Measurements from ENCODE around the gene NEU3.
A peak's percentile ranks its signal among the peaks of the same experiment; 100 is the strongest.
"Not testable (repeated sequence)": the region's sequence is repeated elsewhere in the genome, so short reads cannot be mapped to it uniquely, and the experiment has no call there.

NEU3 gene

DNA sequence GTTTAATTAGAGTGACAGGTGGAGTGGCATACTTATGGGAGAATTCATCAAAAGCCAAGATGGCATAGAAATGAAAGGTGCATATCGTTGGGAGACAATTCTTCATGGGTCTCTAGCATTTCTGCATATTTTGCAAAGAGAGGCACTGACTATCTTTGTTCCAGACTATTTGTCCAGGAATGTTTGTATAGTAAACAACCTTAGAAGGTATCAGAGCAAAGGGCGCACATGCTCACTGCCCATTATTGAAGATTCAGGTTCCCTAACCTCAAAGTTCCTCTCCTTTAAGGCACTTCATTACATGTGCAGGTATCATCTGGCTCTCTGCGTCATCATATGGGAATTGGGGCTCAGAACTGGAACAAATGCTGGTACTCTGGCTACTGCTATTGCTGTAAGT is 4.7 kb upstream of the NEU3 start:
- no peak for DNase-seq (ENCODE audit: low read depth, low spot score)

DNA sequence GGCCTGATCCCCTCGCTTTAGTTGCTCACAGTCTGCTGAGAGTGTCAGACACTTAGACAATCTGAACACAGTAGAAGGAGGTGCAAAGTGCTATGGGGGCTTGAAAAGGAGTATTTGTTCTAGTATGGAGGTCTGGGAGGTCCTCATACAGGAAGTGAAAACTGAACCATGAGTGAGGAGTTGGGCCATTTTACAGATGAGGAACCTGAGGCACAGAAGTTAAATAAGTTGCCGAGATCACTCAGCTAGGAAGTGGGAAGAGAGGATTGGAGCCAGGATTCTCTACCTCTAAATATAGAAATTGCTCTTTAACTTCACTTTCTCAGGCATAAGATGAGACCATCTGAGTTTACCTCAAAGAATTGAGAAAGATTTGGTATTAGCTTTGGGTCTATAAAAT is 4.0 kb upstream of the NEU3 start:
- no peak for DNase-seq (ENCODE audit: low read depth, low spot score)

DNA sequence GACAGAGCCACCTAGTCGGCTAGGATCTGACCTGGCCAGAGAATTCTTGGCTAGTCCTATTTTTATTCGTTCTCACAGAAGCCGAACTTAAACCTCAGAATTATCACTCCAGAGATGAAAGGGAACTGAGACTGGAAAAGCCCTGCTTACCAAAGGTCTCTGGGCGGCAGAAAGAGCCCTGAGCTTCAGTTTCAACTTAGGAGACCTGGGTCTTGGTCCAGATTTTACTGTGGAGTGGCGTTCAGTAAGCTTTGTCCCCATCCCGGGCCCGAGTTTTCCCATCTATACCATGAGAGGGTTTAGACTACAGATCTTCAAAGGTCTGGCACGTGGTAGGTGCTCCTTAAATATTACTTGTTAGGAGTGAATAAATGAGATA is 516 bp downstream of the NEU3 start:
- DNase-seq (ENCODE audit: low read depth, low spot score) = no peak

DNA sequence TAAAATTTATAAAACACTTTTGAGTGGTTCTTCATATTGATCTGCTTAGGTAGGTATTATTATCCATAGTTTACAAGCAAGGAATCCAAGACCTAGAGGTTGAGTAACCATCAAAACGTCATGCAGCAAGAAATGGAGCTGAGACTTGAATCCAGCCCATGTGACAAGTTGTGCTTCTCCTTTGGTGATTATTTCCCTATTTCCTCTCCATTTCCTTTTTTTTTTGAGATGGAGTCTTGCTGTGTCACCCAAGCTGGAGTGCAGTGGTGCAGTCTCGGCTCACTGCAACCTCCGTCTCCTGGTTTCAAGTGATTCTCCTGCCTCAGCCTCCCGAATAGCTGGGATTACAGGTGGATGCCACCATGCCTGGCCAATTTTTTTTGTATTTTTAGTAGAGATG is 1.4 kb downstream of the NEU3 start:
- DNase-seq (ENCODE audit: low read depth, low spot score) = not testable (repeated sequence)

DNA sequence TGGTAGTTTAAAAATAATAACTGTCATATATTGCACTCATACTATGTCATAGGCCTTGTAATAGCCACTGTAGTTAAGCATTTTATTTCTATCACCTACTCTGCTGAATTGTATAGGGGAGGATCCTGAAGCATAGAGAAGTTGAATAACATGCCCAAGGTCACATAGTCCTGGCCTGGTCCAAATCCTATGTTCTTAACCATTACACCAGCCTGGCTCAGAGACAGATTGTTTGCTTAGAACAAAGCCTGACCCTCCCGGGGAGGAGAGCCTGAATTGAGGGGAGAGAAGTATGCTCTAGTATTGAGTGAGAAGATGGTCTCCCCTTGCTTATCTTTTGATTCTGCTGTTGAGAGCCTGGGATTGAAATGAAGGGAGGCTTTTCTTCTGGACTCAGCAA is 2.2 kb downstream of the NEU3 start:
- DNase-seq (ENCODE audit: low read depth, low spot score) = no peak

DNA sequence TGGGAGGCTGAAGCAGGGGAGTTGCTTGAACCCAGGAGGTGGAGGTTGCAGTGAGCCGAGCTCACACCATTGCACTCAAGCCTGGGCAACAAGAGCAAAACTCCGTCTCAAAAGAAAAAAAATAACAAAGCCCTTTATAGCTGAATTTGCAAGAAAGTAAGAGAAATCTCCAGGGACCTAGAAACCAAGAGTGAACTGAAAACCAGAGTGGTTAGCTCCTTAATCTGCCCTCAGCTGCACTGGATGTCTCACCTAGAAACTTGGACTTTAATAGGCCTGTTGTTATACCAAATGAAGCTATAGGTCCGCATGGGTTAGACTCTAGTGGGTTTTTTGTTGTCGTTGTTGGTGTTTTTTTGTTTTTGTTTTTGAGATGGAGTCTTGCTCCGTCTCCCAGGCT is 4.1 kb downstream of the NEU3 start:
- no peak for DNase-seq (ENCODE audit: low read depth, low spot score)

DNA sequence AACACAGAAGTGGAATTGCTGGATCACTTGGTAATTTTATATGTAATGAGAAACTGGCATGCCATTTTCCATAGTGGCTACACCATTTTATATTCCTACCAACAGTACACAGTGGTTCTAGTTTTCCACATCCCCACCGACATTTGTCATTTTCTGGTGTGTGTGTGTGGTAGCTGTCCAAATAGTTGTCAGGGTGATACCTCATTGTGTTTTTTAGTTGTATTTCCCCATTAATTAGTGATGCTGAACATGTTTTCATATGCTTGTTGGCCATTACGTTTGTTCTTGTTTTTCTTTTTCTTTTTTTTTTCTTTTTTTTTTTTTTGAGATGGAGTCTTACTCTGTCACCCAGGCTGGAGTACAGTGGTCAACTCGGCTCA is 12.2 kb downstream of the NEU3 start:
- DNase-seq (ENCODE audit: low read depth, low spot score) = no peak

DNA sequence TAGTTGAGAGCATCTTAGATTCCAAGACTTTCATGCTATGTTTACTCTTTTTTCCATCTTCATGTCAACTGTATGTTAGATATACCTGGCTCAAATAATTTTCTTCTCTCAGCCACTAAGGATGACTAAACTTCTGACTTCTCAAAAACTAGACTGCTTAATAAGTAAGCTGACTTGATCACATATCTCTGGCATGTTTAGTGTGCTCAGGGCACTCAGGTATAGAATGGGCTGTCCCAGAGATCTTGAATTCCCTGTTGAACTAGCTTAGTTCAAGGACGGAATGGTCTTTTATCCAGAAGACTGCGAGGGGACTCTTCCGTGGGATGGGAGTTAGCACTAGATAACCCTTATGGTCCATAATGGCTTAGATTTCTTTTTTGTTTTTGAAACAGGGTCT is 13.0 kb downstream of the NEU3 start:
- no peak for DNase-seq (ENCODE audit: low read depth, low spot score)

DNA sequence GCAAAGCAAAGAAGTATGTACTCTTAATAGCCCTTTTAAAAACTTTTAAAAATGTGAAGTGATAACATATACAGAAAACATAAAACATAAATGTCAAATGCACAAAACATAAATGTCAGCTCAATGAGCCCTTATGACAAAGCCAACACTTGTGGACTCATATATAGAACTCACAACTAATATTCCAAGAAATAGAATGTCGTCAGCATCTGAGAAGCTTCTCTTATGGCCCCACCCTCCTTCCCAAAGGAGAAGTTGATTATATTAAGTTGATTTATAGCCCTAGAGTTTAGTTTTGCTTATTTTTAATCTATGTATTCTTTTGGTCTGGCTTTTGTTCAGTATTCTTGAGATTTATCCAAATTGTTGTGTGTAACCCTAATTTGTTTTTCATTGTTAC is 13.8 kb downstream of the NEU3 start:
- DNase-seq (ENCODE audit: low read depth, low spot score) = no peak

DNA sequence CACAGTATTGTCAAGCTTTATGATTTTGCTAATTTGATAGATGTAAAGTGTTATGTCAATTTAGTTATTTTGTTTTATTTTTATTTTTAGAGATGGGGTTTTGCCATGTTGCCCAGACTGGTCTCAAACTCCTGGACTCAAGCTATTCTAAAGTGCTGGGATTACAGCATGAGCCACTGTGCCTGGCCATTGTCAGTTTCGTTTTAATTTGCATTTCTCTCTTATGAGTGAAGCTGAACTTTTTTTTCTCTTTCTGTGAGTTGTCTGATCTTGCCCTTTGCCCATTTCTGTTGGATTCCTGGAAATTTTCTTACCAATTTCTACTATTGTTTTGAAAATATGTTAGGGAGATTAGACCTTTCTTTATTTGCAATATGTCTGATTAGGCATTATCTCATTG is 15.5 kb downstream of the NEU3 start:
- no peak for DNase-seq (ENCODE audit: low read depth, low spot score)

DNA sequence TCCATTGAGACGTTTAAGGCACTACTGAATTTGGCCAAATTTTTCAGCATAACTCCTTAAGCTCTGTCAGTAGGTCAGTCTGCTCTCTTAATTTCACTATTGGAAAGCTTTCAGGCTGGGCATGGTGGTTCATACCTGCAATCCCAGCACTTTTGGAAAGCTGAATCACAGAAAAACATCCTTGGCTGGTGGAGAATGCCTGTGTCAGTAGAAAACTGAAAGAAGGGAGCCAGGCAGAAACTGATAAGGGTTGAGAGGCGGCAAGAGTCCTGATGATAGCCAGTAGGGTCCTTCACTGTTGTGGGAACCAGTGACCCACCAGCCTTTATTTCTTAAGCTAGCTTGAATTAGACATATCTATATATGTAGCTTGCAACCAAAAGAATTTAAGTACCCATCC is 22.6 kb downstream of the NEU3 start:
- DNase-seq (ENCODE audit: low read depth, low spot score) = no peak

DNA sequence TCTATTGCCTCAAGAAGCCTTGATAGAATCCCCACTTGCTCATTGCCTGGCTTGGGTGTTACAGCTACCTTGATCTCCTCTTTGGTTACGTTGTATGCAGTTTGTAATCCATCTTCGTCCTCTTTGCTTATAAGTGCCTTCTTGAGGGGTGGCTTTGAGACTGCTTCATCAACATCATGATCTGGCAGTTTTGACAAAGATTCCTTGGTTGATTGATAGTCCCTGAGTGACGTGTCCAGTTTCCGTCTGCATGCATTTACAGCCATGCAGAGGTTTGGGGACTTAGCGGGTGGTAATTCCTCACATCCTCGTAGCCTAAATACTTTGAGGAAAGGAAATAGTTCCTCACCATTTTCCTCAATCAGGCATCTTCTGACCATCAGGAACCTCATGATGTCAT is 23.1 kb downstream of the NEU3 start:
- no peak for DNase-seq (ENCODE audit: low read depth, low spot score)

DNA sequence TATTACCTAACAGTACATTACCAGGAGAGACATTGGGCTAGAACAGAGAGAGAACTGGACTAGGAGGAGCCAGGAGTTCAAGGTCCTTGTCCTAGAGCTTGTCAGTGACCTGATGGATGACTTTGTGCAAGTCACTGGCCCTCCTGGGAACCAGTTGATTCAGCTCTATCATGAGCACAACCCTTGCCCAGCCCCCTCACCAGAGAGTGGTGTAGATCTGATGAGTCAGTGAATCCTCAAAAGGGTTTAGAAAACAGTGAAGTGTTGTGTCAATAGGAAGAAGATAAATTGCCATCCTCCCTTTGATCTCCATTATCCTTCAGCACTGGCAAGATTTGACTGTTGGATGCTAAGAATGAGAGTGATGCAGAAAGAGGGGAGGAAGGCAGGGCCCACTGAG is 24.3 kb downstream of the NEU3 start:
- peak; percentile 7 for DNase-seq (ENCODE audit: low read depth, low spot score)

DNA sequence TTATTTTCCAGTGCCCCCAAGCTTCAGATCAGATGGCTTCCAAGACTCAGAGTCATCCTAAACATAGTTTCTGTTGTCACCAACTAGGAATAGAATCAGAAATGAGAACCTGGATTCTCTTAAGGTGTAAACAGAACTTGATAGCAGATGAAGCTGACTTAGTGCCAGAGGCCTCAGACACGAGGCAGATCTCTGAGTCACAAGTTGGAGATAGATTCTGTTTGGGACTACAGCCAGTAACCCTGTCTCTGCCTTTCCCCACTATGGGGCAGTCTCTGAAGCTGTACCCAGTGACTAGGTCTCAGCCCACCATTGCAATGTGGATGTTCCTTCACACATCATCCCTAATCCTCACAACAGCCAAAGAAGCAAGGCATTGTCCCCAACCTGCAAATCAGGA is 25.4 kb downstream of the NEU3 start:
- DNase-seq (ENCODE audit: low read depth, low spot score) = peak; percentile 76

DNA sequence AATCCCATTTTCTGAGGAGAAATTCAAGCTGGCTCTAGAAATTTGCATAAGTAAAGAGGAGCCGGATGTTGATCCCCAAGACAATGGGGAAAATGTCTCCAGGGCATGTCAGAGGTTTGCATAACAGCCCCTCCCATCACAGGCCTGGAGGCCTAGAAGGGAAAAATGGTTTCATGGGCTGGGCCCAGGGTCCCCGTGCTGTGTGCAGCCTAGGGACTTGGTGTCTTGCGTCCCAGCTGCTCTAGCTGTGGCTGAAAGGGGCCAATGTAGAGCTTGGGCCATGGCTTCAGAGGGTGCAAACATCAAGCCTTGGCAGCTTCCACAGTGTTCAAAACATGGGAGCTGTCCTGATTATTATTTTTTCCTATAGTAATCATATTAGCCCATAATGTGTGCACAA is 30.5 kb downstream of the NEU3 start:
- DNase-seq (ENCODE audit: low read depth, low spot score) = not testable (repeated sequence)

DNA sequence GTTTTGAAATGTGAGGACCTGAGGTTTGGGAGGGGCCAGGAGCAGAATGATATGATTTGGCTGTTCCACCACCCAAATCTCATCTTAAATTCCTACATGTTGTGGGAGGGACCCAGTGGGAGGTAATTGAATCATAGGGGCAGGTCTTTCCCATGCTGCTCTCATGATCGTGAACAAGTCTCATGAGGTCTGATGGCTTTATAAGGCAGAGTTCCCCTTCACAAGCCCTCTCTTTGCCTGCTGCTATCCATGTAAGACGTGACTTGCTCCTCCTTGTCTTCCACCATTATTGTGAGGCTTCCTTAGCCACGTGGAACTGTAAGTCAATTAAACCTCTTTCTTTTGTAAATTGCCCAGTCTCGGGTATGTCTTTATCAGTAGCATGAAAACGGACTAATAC is 31.6 kb downstream of the NEU3 start:
- DNase-seq (ENCODE audit: low read depth, low spot score) = not testable (repeated sequence)

DNA sequence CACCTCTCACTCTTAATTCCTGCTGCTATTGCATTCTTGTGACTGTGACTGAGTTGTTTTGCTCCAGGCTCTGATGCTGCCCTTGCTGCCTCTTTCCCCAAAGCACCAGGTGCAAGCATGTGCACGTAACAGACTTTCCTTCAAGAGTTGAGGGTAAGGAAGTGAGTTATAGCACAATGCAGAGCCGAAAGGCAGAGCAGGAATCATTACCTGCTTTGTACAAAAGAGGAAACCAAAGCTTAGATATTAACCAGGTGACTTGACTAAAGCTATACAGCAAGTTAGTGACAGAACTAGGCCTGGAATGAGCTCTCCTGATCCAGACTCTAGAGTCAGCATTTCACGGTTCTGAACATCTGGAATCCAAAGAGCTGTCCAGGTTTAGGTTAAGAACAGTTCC is 33.6 kb downstream of the NEU3 start:
- DNase-seq (ENCODE audit: low read depth, low spot score) = no peak

DNA sequence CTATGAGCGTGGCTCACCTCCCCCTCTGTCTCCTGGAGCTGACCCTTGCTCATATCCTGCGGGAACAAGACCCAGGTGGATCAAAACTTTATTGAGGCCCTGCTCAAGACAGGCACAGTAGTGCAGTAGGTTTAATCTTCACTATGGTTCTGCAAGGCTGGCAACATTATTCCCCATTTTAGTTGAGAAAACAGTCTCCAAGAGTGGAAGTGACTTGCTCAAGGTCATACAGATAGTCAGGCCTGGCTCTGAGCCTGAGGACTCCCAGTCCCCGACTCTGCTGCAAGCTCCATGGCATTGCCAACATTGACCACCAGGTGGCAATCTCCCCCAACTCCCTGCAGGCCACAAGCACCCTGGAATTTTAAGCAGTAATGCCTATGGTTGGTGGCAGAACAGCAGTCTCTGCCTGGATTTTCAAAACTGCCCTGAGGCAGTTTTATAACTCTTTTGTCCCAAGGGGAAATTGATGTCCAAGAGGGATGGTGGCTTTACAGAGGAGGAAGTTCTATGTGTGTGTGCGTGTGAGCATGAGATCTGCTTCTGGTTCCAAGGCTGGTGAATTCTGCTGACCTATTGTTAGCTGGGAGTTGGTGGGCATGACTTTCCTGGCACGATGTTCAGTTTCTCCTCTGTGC is 34.1 kb downstream of the NEU3 start:
- DNase-seq (ENCODE audit: low read depth, low spot score) = peak; percentile 91

DNA sequence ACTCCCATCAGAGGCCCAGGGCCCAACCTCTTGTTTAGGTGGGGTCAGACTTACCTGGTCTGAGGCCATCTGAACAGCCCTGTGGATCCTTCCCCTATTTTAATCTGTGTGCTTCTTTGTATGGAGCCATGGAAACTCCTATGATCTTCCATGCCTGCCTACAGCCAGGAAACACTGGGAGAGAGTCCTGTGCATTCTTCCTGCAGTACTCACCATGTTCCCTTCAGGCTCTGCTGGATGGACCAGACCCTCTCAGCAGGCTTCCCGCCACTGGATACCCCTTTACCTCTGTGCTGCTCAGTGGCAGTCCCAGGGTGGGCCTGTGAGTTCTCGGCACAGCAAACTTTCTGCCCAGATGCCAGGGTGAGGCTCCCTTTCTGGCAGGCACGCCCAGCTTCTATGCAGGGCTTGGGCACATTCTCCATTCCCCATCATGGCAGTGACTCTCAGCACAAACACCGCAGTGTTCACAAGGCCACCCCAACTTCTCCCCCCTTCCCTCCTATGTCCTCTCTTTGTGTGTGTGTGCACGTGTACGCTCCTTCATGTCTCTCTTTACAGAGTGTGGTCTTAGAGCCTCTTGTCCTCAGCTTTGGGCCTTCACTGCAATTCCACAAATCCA is 34.8 kb downstream of the NEU3 start:
- no peak for DNase-seq (ENCODE audit: low read depth, low spot score)

DNA sequence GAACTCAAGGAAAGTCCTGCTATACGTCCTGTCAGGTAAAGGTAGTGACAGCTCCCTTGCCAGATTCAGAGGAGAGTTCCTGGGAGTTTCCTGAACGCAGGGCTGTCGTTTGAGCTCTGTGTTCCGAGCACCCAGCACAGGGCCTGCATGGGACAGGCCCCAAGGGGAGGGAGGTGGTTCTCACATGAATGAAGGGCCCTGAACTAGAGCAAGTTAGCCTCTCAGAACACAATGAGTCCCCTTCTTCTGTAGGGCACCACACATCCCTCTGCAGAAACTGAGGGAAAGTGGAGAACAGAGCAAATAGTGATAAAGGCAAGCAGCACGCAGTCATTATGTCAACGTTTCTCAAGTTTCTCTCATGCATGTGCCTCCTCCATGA is 35.3 kb downstream of the NEU3 start:
- DNase-seq (ENCODE audit: low read depth, low spot score) = no peak

DNA sequence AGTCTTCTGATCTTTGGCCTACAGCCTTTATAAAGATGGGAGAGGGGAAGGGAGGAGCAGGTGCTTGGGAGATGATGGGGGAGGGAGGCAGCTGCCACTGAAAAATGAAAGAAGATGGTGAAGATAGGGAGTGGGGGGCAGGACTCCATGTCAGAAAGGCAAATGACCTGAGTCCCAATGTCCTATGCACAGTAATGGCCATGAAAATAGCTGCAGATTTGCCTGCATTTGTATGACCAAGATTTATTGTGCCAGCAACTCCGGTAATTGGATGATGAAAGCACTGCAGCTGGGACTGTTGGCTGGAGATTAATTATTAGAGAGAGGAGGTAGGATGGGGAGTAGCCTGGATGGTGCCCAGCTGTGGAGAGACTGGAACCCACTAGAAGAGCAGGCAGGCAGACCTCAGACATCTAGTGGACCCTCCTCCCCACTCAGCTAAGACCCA is 36.1 kb downstream of the NEU3 start:
- no peak for DNase-seq (ENCODE audit: low read depth, low spot score)

DNA sequence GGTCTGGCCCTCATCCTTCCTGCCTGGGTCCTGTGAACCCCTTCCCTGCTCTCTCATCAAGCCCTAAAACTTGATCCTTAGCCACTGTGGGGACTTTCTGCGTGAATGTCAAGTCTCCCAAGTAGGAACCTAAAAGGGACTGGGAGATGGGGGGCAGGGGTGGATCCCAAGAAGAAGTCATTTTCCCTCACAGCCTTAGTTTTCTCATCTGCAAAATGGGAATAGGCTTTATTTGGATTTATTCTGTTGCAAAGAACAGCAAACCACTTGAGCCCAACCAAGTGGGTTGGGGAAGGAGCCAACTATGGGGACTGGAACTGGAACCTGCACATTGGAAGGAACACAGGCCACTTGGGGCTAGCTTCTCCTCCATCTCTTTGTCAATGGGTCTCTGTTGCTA is 36.8 kb downstream of the NEU3 start:
- DNase-seq (ENCODE audit: low read depth, low spot score) = no peak

DNA sequence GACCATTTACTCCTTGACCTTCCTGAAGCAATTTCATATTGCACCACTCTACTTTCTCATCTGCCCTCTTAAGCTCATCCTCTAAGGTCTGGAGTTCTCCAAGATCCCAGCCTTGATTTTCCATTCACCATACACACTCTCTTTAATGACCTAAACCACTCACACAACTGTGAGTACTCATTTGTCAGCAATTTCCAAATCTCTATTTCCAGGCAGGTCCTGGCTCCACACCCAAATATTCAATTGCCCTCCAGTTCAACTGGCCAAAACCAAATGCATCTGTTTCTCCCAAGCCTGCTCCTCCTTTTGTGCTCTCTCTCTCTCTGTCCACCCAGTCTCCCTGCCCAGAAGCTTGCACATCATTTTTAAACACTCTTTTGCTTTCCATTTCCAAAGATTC is 39.6 kb downstream of the NEU3 start:
- DNase-seq (ENCODE audit: low read depth, low spot score) = no peak

DNA sequence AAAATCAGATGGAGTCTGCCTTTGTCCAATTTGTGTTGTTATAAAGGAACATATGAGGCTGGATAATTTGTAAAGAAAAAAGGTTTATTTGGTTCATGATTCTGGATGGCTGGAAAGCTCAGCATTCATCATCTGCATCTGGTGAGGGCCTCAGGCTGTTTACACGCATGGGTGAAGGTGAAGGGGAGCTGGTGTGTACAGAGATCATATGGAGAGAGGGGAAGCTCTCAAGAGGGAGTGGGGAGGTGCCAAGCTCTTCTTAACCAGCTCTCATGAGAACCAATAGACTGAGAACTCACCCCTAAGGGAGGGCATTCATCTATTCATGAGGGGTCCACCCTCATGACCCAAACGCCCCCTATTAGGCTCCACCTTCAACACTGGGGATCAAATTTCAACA is 40.0 kb downstream of the NEU3 start:
- DNase-seq (ENCODE audit: low read depth, low spot score) = no peak

Data from astrocyte of the hippocampus (primary cell).